HepG2 (cell line): ENCODE results near the gene TRMT1. TPM values are rescaled to one million over a fixed set of nuclear protein-coding genes. Genes with fewer than 3 reads are reported as not detected.

Experiments used
- CBX1 ChIP-seq: IDR thresholded peaks from one replicate; pipeline ENCODE4 v1.6.1; 2016; ENCODE audit warnings: antibody characterized with exemption, low read depth
- FOSL1 ChIP-seq: sonication (generic); formaldehyde crosslinking; IDR thresholded peaks from 2 replicates; pipeline ENCODE4 v1.9.0; 2021; ENCODE audit warnings: missing genetic modification reagents, borderline replicate concordance
- GTF3A ChIP-seq: sonication (generic); formaldehyde crosslinking; conservative IDR thresholded peaks from 2 replicates; pipeline ENCODE4 v1.4.0; 2020; ENCODE audit warnings: mild to moderate bottlenecking, missing genetic modification reagents
- NR2F6 ChIP-seq, 2 experiments: IDR thresholded peaks; 2 replicates each; pipeline ENCODE4 v1.6.1; 2016; ENCODE audit warnings: antibody characterized with exemption in 1 of 2, mild to moderate bottlenecking in 1 of 2
- SKI ChIP-seq: fragments of 450-650 bp; IDR thresholded peaks from one replicate; pipeline ENCODE4 v1.6.1; 2018; ENCODE audit warnings: mild to moderate bottlenecking; ENCODE audit not compliant: partially characterized antibody
- TCF7 ChIP-seq: sonication (generic); IDR thresholded peaks from 2 replicates; pipeline ENCODE4 v1.6.1; 2016; ENCODE audit warnings: antibody characterized with exemption, low read depth
- TEAD3 ChIP-seq: optimal IDR thresholded peaks from 2 replicates; pipeline ENCODE3; 2016; ENCODE audit warnings: borderline replicate concordance
- ZFP36 ChIP-seq: fragments of 150-350 bp; IDR thresholded peaks from 2 replicates; pipeline ENCODE4 v1.6.1; 2018; ENCODE audit warnings: borderline replicate concordance, low read length, low read depth; ENCODE audit not compliant: partially characterized antibody
- ZNF251 ChIP-seq: sonication (generic); formaldehyde crosslinking; IDR thresholded peaks from 2 replicates; pipeline ENCODE4 v1.9.0; 2021; ENCODE audit warnings: mild to moderate bottlenecking, missing genetic modification reagents
- ZNF343 ChIP-seq: sonication (generic); formaldehyde crosslinking; IDR thresholded peaks from 2 replicates; pipeline ENCODE4 v1.4.0; 2020; ENCODE audit warnings: mild to moderate bottlenecking, missing genetic modification reagents
- ZNF572 ChIP-seq: sonication (generic); formaldehyde crosslinking; IDR thresholded peaks from 2 replicates; pipeline ENCODE4 v1.5.1; 2020; ENCODE audit warnings: mild to moderate bottlenecking, missing genetic modification reagents
- ZNF782 ChIP-seq: sonication (generic); formaldehyde crosslinking; IDR thresholded peaks from 2 replicates; pipeline ENCODE4 v1.4.0; 2020; ENCODE audit warnings: missing genetic modification reagents, mild to moderate bottlenecking, borderline replicate concordance
- ZSCAN21 ChIP-seq: sonication (generic); formaldehyde crosslinking; IDR thresholded peaks from 2 replicates; pipeline ENCODE4 v1.8.0; 2022; ENCODE audit warnings: mild to moderate bottlenecking, missing genetic modification reagents, moderate library complexity, borderline replicate concordance
- polyA plus RNA-seq, 8 experiments: library from polyadenylated mRNA; depleted of rRNA in 3 of 8; stranded (reverse) in 7 of 8; unstranded in 1 of 8; fragments of >200 nt; fragmentation: Illumina TruSeq in 4 of 8; extraction: Trizol in 4 of 8; gene quantifications; 2 replicates each; pipeline versions ENCODE4 v1.2.1 to v1.2.3, GENCODE V29; 2011 to 2016; ENCODE audit warnings: low read depth in 4 of 8, missing spikeins in 1 of 8, mixed read lengths in 1 of 8; ENCODE audit not compliant: insufficient read depth in 1 of 8
- total RNA-seq, 5 experiments: library from RNA; depleted of rRNA; stranded (reverse); fragments of >200 nt; fragmentation: Illumina TruSeq; extraction: Trizol; gene quantifications; 2 replicates each; pipeline ENCODE4 v1.2.3, GENCODE V29; 2016; ENCODE audit warnings: low read depth in 1 of 5
- TF ChIP-seq, protein P1 (sequence below): fragments of 450-650 bp; IDR thresholded peaks from 2 replicates; pipeline ENCODE4 v1.6.1; 2017
- TF ChIP-seq, protein P2 (sequence below): IDR thresholded peaks from 2 replicates; pipeline ENCODE4 v1.6.1; 2016; ENCODE audit warnings: missing biosample characterization, missing genetic modification reagents, low read depth
- TF ChIP-seq, protein P3 (sequence below): sonication (generic); formaldehyde crosslinking; IDR thresholded peaks from 2 replicates; pipeline ENCODE4 v1.4.0; 2020; ENCODE audit warnings: mild to moderate bottlenecking, missing genetic modification reagents
- TF ChIP-seq, protein P4 (sequence below): sonication (generic); formaldehyde crosslinking; IDR thresholded peaks from 2 replicates; pipeline ENCODE4 v1.4.0; 2020; ENCODE audit warnings: missing genetic modification reagents
- TF ChIP-seq, protein P5 (sequence below): sonication (generic); formaldehyde crosslinking; IDR thresholded peaks from 2 replicates; pipeline ENCODE4 v1.5.1; 2020; ENCODE audit warnings: missing genetic modification reagents, mild to moderate bottlenecking, borderline replicate concordance
- TF ChIP-seq, protein P6 (sequence below): sonication (generic); formaldehyde crosslinking; conservative IDR thresholded peaks from 2 replicates; pipeline ENCODE4 v1.8.0; 2022; ENCODE audit warnings: low read depth, missing genetic modification reagents
- TF ChIP-seq, protein P7 (sequence below): sonication (generic); formaldehyde crosslinking; IDR thresholded peaks from 2 replicates; pipeline ENCODE4 v1.5.0; 2020; ENCODE audit warnings: mild to moderate bottlenecking, missing genetic modification reagents

The TRMT1 gene
- total and polyA plus RNA-seq, 2 of the 13 experiments (the other 11 are each of a cell fraction or from before 2014, with no cell fraction given): 35.5 to 44.1 TPM

DNA sequence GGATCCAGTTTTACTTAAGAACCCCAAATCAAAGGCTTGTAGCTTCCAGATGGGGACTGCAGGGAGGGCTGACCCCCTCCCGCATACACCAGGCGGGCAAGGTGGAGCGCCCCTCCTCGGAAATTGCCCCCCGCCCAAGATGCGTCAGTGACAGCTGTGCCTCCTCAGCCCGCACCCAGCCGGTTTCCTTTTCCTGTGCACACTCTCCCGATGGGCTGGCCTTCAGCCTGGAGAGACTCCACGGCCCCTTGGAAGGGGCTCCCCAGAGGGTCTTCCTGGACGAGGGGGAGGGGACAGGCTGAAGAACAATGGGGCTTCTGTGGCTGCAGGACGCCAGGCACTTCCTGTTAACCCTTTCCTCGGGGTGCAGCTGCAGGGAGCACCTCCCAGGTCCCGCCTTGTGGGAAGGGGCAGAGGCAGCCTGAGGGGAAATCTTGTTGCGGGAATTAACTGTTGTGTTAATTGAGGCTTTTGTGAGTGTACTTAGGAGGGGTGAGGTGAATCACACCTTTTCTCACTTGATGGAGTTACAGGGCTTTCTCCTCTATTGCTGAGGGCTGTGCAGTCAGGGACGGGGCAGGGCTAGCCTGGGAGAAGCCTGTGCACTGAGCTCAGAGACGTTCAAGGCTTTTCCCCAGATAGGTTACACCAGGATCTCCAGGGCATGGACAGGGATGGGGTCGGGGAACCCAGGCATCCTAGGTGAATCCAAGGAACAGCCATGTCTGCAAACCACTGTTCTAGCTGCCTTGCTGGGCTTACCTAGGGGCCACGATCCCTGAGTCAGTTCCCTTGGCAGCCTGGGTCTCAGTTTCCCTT is 48.0 kb upstream of the TRMT1 start (continued):
- no peak for TF ChIP-seq ZNF343 (CRISPR knock-in tag)
- TF ChIP-seq, protein P1, sequence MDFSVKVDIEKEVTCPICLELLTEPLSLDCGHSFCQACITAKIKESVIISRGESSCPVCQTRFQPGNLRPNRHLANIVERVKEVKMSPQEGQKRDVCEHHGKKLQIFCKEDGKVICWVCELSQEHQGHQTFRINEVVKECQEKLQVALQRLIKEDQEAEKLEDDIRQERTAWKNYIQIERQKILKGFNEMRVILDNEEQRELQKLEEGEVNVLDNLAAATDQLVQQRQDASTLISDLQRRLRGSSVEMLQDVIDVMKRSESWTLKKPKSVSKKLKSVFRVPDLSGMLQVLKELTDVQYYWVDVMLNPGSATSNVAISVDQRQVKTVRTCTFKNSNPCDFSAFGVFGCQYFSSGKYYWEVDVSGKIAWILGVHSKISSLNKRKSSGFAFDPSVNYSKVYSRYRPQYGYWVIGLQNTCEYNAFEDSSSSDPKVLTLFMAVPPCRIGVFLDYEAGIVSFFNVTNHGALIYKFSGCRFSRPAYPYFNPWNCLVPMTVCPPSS: no peak
- TF ChIP-seq GTF3A (CRISPR knock-in tag): no peak
- TF ChIP-seq, protein P2, sequence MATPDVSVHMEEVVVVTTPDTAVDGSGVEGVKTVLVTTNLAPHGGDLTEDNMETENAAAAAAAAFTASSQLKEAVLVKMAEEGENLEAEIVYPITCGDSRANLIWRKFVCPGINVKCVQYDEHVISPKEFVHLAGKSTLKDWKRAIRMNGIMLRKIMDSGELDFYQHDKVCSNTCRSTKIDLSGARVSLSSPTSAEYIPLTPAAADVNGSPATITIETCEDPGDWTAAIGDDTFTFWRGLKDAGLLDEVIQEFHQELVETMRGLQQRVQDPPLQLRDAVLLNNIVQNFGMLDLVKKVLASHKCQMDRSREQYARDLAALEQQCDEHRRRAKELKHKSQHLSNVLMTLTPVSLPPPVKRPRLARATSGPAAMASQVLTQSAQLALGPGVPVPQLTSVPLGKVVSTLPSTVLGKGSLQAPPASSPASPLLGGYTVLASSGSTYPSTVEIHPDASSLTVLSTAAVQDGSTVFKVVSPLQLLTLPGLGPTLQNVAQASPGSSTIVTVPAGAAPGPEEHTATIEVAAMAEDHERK (CRISPR knock-in tag): no peak
- TF ChIP-seq, protein P3, sequence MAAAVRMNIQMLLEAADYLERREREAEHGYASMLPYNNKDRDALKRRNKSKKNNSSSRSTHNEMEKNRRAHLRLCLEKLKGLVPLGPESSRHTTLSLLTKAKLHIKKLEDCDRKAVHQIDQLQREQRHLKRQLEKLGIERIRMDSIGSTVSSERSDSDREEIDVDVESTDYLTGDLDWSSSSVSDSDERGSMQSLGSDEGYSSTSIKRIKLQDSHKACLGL: no peak
- peak; percentile 69 for TF ChIP-seq CBX1
- no peak for TF ChIP-seq ZNF572 (CRISPR knock-in tag)
- peak; percentile 44 for TF ChIP-seq TEAD3 (CRISPR knock-in tag)
- TF ChIP-seq SKI: peak; percentile 49
- peak; percentile 50; the same call in 1 of the 2 replicates for TF ChIP-seq ZSCAN21
- TF ChIP-seq ZNF251: no peak
- TF ChIP-seq, protein P4, sequence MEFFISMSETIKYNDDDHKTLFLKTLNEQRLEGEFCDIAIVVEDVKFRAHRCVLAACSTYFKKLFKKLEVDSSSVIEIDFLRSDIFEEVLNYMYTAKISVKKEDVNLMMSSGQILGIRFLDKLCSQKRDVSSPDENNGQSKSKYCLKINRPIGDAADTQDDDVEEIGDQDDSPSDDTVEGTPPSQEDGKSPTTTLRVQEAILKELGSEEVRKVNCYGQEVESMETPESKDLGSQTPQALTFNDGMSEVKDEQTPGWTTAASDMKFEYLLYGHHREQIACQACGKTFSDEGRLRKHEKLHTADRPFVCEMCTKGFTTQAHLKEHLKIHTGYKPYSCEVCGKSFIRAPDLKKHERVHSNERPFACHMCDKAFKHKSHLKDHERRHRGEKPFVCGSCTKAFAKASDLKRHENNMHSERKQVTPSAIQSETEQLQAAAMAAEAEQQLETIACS (CRISPR knock-in tag): no peak
- 0 out of 2 replicates have a peak, but pooled peaks have one; percentile 35 for TF ChIP-seq NR2F6 (IDR thresholded peaks at IDR 0.05)
- TF ChIP-seq NR2F6 (CRISPR knock-in tag; IDR thresholded peaks at IDR 0.05): peak; percentile 65; the same call in 1 of the 2 replicates
- TF ChIP-seq, protein P5, sequence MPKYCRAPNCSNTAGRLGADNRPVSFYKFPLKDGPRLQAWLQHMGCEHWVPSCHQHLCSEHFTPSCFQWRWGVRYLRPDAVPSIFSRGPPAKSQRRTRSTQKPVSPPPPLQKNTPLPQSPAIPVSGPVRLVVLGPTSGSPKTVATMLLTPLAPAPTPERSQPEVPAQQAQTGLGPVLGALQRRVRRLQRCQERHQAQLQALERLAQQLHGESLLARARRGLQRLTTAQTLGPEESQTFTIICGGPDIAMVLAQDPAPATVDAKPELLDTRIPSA: no peak
- TF ChIP-seq ZFP36: no peak
- TF ChIP-seq TCF7: no peak
- TF ChIP-seq, protein P6, sequence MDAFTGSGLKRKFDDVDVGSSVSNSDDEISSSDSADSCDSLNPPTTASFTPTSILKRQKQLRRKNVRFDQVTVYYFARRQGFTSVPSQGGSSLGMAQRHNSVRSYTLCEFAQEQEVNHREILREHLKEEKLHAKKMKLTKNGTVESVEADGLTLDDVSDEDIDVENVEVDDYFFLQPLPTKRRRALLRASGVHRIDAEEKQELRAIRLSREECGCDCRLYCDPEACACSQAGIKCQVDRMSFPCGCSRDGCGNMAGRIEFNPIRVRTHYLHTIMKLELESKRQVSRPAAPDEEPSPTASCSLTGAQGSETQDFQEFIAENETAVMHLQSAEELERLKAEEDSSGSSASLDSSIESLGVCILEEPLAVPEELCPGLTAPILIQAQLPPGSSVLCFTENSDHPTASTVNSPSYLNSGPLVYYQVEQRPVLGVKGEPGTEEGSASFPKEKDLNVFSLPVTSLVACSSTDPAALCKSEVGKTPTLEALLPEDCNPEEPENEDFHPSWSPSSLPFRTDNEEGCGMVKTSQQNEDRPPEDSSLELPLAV: no peak
- TF ChIP-seq, protein P7, sequence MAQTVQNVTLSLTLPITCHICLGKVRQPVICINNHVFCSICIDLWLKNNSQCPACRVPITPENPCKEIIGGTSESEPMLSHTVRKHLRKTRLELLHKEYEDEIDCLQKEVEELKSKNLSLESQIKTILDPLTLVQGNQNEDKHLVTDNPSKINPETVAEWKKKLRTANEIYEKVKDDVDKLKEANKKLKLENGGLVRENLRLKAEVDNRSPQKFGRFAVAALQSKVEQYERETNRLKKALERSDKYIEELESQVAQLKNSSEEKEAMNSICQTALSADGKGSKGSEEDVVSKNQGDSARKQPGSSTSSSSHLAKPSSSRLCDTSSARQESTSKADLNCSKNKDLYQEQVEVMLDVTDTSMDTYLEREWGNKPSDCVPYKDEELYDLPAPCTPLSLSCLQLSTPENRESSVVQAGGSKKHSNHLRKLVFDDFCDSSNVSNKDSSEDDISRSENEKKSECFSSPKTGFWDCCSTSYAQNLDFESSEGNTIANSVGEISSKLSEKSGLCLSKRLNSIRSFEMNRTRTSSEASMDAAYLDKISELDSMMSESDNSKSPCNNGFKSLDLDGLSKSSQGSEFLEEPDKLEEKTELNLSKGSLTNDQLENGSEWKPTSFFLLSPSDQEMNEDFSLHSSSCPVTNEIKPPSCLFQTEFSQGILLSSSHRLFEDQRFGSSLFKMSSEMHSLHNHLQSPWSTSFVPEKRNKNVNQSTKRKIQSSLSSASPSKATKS (CRISPR knock-in tag): no peak
- TF ChIP-seq ZNF782 (CRISPR knock-in tag): no peak
- no peak for TF ChIP-seq FOSL1 (CRISPR knock-in tag)
